ENCODE results near the gene AKR1C1. TPM values are rescaled to one million over a fixed set of nuclear protein-coding genes. Genes with fewer than 3 reads are reported as not detected.

AKR1C1 gene
- total RNA-seq, 1 experiment from 2014 or later, result 1.9 TPM

DNA sequence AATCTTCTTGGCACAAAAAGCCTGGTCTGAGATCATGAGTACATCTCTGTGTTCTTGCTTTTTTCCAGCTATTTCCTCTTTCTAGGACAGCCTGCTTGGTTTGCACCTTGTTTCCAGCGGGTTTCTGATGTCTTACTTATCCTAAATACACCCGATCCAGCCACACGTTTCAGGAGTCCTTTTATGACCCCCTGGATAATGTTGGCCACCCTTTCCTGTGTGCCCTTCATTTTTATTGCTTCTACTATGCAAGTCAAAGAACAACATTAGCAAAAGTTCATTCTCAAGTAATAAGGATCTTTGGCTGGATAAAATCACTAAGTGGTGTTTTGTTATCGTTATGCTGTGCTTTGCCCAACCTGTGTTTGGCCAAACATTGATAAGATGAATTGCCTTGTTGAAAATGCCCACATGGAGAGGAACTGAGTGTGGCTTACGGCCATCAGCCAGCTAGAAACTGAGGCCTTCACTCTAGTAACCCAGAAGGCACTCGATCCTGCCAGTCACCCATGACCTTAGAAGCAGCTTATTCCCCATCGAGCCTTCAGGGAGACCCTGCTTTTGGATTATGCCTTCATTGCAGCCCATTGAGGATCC, 28.7 kb upstream of the AKR1C1 start:
- H3K9me3 ChIP-seq (ENCODE audit: control insufficient read depth, low read depth, low read length), result no peaks in the 10 kb centered on the region
- no peak overlapping the region for H2BK15ac ChIP-seq (ENCODE audit: low read depth, low read length)
- no peak overlapping the region for H3K9ac ChIP-seq (ENCODE audit: extremely low read depth, insufficient read length, low read length)
- no peak overlapping the region for H3K56ac ChIP-seq (ENCODE audit: insufficient read length, low read depth, low read length)
- DNase-seq, result no peak
- Mint-ChIP-seq H3K27me3 (ENCODE audit: low read depth) (peaks cover 4% of the 10 kb centered on the region; the same call in 1 of the 2 replicates), H3K27ac (no peak overlapping the region), H3K4me1 (no peaks in the 10 kb centered on the region), H3K9me3 (peaks cover 27 to 75% of the 10 kb centered on the region in 2 experiments), H3K4me3 (no peak overlapping the region), H3K36me3 (ENCODE audit: insufficient read depth in 1 of 3, low read depth in 3 of 3) (peaks cover 3 to 23% (median 8%) of the 10 kb centered on the region in 3 experiments; a peak in 6 of 7 replicates)
- no peak overlapping the region for H2BK120ac ChIP-seq (ENCODE audit: low read depth, low read length, poor library complexity, severe bottlenecking)
- H2AFZ ChIP-seq (ENCODE audit: low read length), result no peak overlapping the region
- H3K4me2 ChIP-seq (ENCODE audit: insufficient read depth, insufficient read length, low read length), result no peak overlapping the region
- no peak overlapping the region for H4K91ac ChIP-seq (ENCODE audit: insufficient read length, low read depth, low read length)
- TF ChIP-seq, protein P1, sequence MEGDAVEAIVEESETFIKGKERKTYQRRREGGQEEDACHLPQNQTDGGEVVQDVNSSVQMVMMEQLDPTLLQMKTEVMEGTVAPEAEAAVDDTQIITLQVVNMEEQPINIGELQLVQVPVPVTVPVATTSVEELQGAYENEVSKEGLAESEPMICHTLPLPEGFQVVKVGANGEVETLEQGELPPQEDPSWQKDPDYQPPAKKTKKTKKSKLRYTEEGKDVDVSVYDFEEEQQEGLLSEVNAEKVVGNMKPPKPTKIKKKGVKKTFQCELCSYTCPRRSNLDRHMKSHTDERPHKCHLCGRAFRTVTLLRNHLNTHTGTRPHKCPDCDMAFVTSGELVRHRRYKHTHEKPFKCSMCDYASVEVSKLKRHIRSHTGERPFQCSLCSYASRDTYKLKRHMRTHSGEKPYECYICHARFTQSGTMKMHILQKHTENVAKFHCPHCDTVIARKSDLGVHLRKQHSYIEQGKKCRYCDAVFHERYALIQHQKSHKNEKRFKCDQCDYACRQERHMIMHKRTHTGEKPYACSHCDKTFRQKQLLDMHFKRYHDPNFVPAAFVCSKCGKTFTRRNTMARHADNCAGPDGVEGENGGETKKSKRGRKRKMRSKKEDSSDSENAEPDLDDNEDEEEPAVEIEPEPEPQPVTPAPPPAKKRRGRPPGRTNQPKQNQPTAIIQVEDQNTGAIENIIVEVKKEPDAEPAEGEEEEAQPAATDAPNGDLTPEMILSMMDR (conservative IDR thresholded peaks at IDR 0.05), result no peak
- H3K14ac ChIP-seq (ENCODE audit: insufficient read depth, low read length), result no peak overlapping the region
- no peak overlapping the region for H3K18ac ChIP-seq (ENCODE audit: insufficient read length, low read depth, low read length)
- H3K4ac ChIP-seq (ENCODE audit: low read depth, low read length), result no peak overlapping the region
- no peaks in the 10 kb centered on the region for H3K23me2 ChIP-seq (ENCODE audit: insufficient read length, low read depth, low read length, poor library complexity, severe bottlenecking)
- no peak overlapping the region for H2BK5ac ChIP-seq (ENCODE audit: insufficient read length, low read length)
- no peaks in the 10 kb centered on the region for H4K20me1 ChIP-seq (ENCODE audit: control insufficient read depth, insufficient read depth, insufficient read length)
- no peak overlapping the region for H3K27ac ChIP-seq (ENCODE audit: insufficient read length, low read depth, low read length)
- no peak overlapping the region for H4K8ac ChIP-seq (replicated peaks; ENCODE audit: insufficient read length, low read depth, low read length)
- H2BK12ac ChIP-seq (ENCODE audit: insufficient read length, low read depth, low read length), result no peak overlapping the region
- no peak overlapping the region for H3T11ph ChIP-seq (ENCODE audit: low read length)
- H3K23ac ChIP-seq (ENCODE audit: insufficient read length, low read depth, low read length), result no peak overlapping the region
- no CpG with 5 or more reads among the region's 7 CpGs for WGBS (ENCODE audit: extremely low coverage, insufficient read length, low lambda C conversion rate)
- H3K27me3 ChIP-seq (ENCODE audit: insufficient read depth, low read length), result no peaks in the 10 kb centered on the region
- no peaks in the 10 kb centered on the region for H3K79me2 ChIP-seq (ENCODE audit: insufficient read depth, low read length)
- no peaks in the 10 kb centered on the region for H3K4me1 ChIP-seq (ENCODE audit: insufficient read depth, low read length)
- no peaks in the 10 kb centered on the region for H3K79me1 ChIP-seq (ENCODE audit: insufficient read depth, low read depth, low read length, poor library complexity, severe bottlenecking)
- H2BK20ac ChIP-seq (ENCODE audit: low read depth, low read length, poor library complexity, severe bottlenecking), result no peak overlapping the region
- no peak overlapping the region for H4K5ac ChIP-seq (ENCODE audit: insufficient read length, low read depth, low read length)
- H2AK5ac ChIP-seq (ENCODE audit: insufficient read length, low read length), result no peak overlapping the region

Measured in H9 (cell line).